Stimulated activated CD8-positive, alpha-beta memory T cell treated with anti-CD3 and anti-CD28 coated beads, Interleukin-7, amount 100 ng/mL, for 24 hours (primary cell): ENCODE data around the gene MTTP.

ENCODE experiments used
- DNase-seq: peaks from one replicate; pipeline ENCODE4 v3.0.0-alpha.2; 2020; ENCODE audit warnings: low read depth

Gene MTTP

GRCh38 chr4:99670409-99671073 lies 95.9 kb downstream of the MTTP start:
- DNase-seq, result no peak
